HFFc6 (cell line): ENCODE results near the gene CEP170B. TPM values are rescaled to one million over a fixed set of nuclear protein-coding genes. Genes with fewer than 3 reads are reported as not detected.

ENCODE experiments used
- DNase-seq: peaks from one replicate; pipeline ENCODE4 v3.0.0-alpha.2; 2018
- H3K27ac Mint-ChIP-seq: 2 replicates; pipeline ENCODE4 v1.8.0; 2020; ENCODE audit warnings: mild to moderate bottlenecking, mixed read lengths
- H3K27me3 Mint-ChIP-seq: 2 replicates; pipeline ENCODE4 v1.8.0; 2021; ENCODE audit warnings: mild to moderate bottlenecking, moderate library complexity, mixed read lengths; ENCODE audit not compliant: insufficient read depth
- H3K36me3 Mint-ChIP-seq: 2 replicates; pipeline ENCODE4 v1.8.0; 2021; ENCODE audit warnings: low read depth, mixed read lengths
- H3K4me1 Mint-ChIP-seq: 2 replicates; pipeline ENCODE4 v1.8.0; 2020; ENCODE audit warnings: low read depth, mixed read lengths
- H3K4me3 Mint-ChIP-seq: 2 replicates; pipeline ENCODE4 v1.8.0; 2020; ENCODE audit warnings: mild to moderate bottlenecking, moderate library complexity, mixed read lengths
- H3K9me3 Mint-ChIP-seq: 2 replicates; pipeline ENCODE4 v1.8.0; 2020; ENCODE audit warnings: mild to moderate bottlenecking, mixed read lengths
- total RNA-seq, 6 experiments: library from RNA; stranded (reverse); fragmentation: NEBNext Ultra II Directional; extraction: Animal tissue kit (Norgen Biotek cat#: 25700); gene quantifications; 2 replicates in 1 of 6; 3 replicates in 5 of 6; pipeline ENCODE4 v1.2.3, GENCODE V29; 2021
- TF ChIP-seq, protein P1 (sequence below): fragments of 200-600 bp; sonication (generic); IDR thresholded peaks from 2 replicates; pipeline ENCODE4 v1.5.0; 2021; ENCODE audit warnings: antibody characterized with exemption, mild to moderate bottlenecking

The CEP170B gene
- total RNA-seq, 6 experiments from 2014 or later, result 29.9 to 34.9 (median 32.0) TPM

DNA sequence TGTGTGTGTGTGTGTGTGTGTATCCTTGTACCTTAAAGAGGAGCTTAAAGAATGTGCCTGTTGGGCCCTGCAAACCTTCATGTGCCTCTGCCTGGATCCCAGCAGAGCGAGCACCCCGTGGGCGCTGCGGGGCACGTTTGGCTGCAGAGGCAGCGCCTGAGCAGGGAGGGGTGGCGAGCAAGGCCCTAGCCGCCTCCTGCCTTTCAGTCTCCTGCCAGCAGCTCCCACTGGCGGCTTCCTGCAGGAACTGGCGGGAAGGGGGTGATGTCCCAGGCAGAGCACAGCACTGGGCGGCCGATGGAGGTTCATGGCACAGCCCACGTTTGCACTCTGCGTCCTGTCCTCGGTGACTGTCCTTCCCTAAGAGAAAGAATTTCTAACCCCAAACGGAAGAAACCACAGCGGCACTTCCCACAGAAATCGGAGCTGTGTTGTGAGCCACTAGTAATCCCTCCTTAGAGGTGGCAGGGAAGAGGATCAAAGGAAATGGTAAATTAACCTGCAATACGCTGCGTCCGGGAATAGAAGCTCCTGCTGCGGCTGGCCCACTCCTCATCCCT, 44.3 kb upstream of the CEP170B start:
- H3K36me3 Mint-ChIP-seq, result peaks cover 6% of the 10 kb centered on the region; the same call in 1 of the 2 replicates
- peaks cover 1% of the 10 kb centered on the region for H3K27me3 Mint-ChIP-seq
- TF ChIP-seq, protein P1, sequence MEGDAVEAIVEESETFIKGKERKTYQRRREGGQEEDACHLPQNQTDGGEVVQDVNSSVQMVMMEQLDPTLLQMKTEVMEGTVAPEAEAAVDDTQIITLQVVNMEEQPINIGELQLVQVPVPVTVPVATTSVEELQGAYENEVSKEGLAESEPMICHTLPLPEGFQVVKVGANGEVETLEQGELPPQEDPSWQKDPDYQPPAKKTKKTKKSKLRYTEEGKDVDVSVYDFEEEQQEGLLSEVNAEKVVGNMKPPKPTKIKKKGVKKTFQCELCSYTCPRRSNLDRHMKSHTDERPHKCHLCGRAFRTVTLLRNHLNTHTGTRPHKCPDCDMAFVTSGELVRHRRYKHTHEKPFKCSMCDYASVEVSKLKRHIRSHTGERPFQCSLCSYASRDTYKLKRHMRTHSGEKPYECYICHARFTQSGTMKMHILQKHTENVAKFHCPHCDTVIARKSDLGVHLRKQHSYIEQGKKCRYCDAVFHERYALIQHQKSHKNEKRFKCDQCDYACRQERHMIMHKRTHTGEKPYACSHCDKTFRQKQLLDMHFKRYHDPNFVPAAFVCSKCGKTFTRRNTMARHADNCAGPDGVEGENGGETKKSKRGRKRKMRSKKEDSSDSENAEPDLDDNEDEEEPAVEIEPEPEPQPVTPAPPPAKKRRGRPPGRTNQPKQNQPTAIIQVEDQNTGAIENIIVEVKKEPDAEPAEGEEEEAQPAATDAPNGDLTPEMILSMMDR, result peak; percentile 40
- H3K27ac Mint-ChIP-seq, result no peak overlapping the region
- DNase-seq, result peak; percentile 60
- H3K4me1 Mint-ChIP-seq, result peaks cover 22% of the 10 kb centered on the region
- peaks cover 7% of the 10 kb centered on the region; the same call in 1 of the 2 replicates for H3K9me3 Mint-ChIP-seq
- no peak overlapping the region for H3K4me3 Mint-ChIP-seq

DNA sequence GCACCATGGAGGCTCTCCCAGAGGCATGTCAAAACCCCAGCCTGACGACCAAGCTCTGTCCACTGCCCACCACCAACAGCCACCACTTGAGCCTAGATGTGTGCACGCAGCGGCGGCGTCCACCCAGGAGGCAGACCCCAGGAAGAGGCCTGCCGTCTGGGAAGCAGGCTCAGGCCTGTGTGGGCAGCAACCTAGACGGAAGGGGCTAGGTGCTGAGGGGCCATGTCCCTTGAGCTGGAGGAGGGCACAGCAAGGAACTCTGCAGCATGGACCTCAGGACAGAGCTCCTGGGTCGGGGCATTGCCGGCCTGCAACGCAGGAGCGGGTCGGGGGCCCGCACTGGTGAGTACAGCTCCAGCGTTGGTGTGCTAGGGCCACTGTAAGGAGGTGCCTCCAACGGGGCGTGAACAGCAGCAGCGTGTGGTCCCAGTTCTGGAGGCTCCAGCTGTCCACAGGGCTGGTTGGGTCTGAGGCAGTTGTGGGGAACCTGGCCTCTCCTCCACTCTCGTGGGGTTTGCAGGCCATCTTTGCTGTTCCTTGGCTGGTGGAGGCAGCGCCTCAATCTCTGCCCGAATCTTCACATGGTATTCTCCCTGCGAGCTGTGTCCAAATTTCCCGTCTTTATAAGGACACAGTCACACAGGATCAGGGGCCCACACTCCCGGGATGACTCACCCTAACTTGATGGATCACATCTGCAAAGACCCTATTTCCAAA, 43.7 kb upstream of the CEP170B start:
- DNase-seq, result no peak
- Mint-ChIP-seq H3K9me3 (peaks cover 7% of the 10 kb centered on the region; the same call in 1 of the 2 replicates), H3K27me3 (peaks cover 1% of the 10 kb centered on the region), H3K4me1 (peaks cover 24% of the 10 kb centered on the region), H3K36me3 (peaks cover 6% of the 10 kb centered on the region; the same call in 1 of the 2 replicates), H3K27ac (no peak overlapping the region), H3K4me3 (no peak overlapping the region)
- TF ChIP-seq, protein P1, result no peak

DNA sequence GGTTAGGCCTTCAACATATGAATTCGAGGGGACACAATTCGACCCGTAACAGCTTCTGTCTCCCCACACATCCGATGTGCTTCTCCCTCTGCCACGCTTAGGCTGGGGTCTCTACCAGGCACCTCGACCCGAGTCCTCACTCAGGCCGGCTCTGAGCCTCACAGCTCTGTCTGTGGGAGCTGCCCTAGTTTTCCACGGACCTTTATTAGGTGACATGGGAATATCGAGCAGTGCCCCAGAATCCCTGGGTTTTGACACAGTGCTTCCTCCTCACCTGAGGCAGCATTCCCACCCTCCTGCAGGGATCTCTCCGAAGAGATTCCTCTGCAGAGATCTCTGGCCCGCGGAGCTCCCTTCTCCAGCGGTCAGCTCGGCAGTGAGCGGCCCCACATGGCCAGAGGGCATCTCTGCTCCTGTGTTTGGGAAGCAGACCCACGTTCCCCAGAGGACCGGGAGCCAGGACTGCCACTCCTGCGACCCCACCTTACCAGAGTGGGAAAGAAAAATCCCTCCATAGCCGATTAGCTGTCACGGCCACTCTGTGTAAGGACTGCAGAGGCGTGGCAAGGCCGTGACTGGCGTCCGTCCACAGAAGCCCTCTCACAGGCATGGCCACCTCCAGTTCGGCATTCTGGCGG, 43.0 kb upstream of the CEP170B start:
- H3K27ac Mint-ChIP-seq, result no peak overlapping the region
- H3K27me3 Mint-ChIP-seq, result peaks cover 1% of the 10 kb centered on the region
- no peak for DNase-seq
- peaks cover 6% of the 10 kb centered on the region; the same call in 1 of the 2 replicates for H3K36me3 Mint-ChIP-seq
- peaks cover 7% of the 10 kb centered on the region; the same call in 1 of the 2 replicates for H3K9me3 Mint-ChIP-seq
- TF ChIP-seq, protein P1, result no peak
- no peak overlapping the region for H3K4me3 Mint-ChIP-seq
- peaks cover 22% of the 10 kb centered on the region for H3K4me1 Mint-ChIP-seq

DNA sequence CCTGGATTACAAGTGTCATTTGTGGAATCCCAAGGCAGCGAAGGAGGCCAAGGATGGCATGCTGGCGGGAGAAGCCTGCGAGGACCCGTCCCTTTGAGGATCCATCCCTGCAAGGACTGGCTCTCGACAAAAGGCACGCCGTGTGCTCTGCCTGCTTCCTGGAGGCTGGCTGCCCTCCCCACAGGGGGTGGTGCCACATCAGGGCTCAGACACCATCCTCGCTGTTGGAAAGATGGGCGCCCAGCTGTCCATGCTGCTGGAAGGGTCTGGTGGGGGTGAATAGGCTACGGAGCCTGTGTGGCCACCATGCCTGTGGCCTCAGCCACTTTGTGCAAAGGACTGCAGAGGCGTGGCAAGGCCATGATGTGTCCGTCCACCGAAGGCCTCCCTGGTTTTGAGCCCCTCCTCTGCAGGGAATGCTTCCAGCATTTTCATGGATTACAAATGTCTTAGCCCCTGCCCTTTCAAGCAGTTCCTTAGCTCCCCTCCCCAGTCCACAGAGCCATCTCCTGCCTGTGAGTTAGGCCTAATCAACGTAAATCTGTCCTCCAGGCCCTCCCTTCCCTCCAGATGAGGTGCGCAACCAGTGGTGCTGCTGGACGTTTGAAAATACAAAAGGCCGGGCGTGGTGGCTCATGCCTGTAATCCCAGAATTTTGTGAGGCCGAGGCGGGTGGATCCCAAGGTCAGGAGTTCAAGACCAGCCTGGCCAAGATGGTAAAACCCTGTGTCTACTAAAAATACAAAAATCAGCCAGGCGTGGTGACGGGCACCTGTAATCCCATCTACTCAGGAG, 42.0 kb upstream of the CEP170B start:
- peaks cover 1% of the 10 kb centered on the region for H3K27me3 Mint-ChIP-seq
- H3K4me3 Mint-ChIP-seq, result no peak overlapping the region
- peaks cover 6% of the 10 kb centered on the region; the same call in 1 of the 2 replicates for H3K36me3 Mint-ChIP-seq
- H3K9me3 Mint-ChIP-seq, result peaks cover 7% of the 10 kb centered on the region; the same call in 1 of the 2 replicates
- TF ChIP-seq, protein P1, result no peak
- DNase-seq, result no peak
- H3K4me1 Mint-ChIP-seq, result peaks cover 25% of the 10 kb centered on the region
- no peak overlapping the region for H3K27ac Mint-ChIP-seq

DNA sequence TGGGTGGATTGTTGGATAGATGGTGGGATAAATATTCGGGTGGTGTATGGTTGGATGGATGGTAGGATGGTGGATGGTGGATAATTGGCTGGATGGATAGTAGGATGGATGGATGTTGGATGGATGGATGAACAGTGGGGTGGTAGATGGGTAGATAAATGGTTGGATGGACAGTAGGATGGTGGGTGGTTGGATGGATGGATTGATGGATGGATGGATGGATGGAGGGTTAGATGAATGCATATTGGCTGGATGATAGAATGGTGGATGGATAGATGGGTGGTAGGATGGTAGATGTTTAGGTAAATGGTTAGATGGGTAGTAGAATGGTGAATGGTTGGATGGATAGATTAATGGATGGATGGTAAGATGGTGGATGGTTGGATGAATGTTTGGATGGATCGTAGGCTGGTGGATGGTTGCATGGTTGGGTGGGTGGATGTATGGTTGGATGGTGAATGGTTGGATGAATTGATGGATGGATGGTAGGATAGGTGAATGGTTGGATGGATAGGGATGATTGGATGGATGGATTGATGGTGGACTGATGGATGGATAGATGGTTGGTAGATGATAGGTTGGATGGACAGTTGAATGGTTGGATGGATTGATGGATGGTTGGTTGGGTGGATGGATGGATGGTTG, 40.6 kb upstream of the CEP170B start:
- peaks cover 25% of the 10 kb centered on the region for H3K4me1 Mint-ChIP-seq
- H3K27me3 Mint-ChIP-seq, result peaks cover 1% of the 10 kb centered on the region; the same call in 1 of the 2 replicates
- TF ChIP-seq, protein P1, result no peak
- H3K36me3 Mint-ChIP-seq, result peaks cover 6% of the 10 kb centered on the region; the same call in 1 of the 2 replicates
- peaks cover 7% of the 10 kb centered on the region; the same call in 1 of the 2 replicates for H3K9me3 Mint-ChIP-seq
- no peak overlapping the region for H3K27ac Mint-ChIP-seq
- peak overlapping the region; percentile 24 for H3K4me3 Mint-ChIP-seq
- DNase-seq, result no peak
